IMR-90 (cell line): ENCODE results near the gene MRGPRF.

Experiments
- CEBPB ChIP-seq: IDR thresholded peaks from 2 replicates; pipeline ENCODE4 v1.6.1; 2012; ENCODE audit warnings: low read depth, low read length, improper control_type of control experiment
- CTCF ChIP-seq: conservative IDR thresholded peaks from 2 replicates; pipeline ENCODE4 v1.5.1; 2012; ENCODE audit warnings: mild to moderate bottlenecking, low read depth, low read length, improper control_type of control experiment
- ELK1 ChIP-seq: fragments of 150-350 bp; IDR thresholded peaks from 2 replicates; pipeline ENCODE4 v1.6.1; 2016; ENCODE audit warnings: low read depth, mild to moderate bottlenecking, low read length, moderate library complexity, borderline replicate concordance
- MXI1 ChIP-seq: IDR thresholded peaks from 2 replicates; pipeline ENCODE4 v1.6.1; 2012; ENCODE audit warnings: low read depth, mild to moderate bottlenecking, low read length, moderate library complexity, borderline replicate concordance
- POLR2A ChIP-seq: IDR thresholded peaks from 2 replicates; pipeline ENCODE4 v1.6.1; 2012; ENCODE audit warnings: mild to moderate bottlenecking, low read depth, low read length
- RAD21 ChIP-seq: IDR thresholded peaks from 2 replicates; pipeline ENCODE4 v1.6.1; 2012; ENCODE audit warnings: low read length, improper control_type of control experiment
- SMC3 ChIP-seq: fragments of 150-350 bp; IDR thresholded peaks from 2 replicates; pipeline ENCODE4 v1.6.1; 2016; ENCODE audit warnings: low read depth, mild to moderate bottlenecking, antibody characterized with exemption, low read length, moderate library complexity

GRCh38 chr11:69014084-69014851 is 1.2 kb upstream of the MRGPRF start:
- no peak for TF ChIP-seq CTCF
- TF ChIP-seq SMC3, result no peak
- no peak for TF ChIP-seq POLR2A
- TF ChIP-seq CEBPB, result no peak
- TF ChIP-seq MXI1, result no peak
- TF ChIP-seq ELK1, result no peak
- TF ChIP-seq RAD21, result no peak
